ENCODE measurements around the gene IDS. TPM values are rescaled to one million over a fixed set of nuclear protein-coding genes. Genes with fewer than 3 reads are reported as not detected.
"Not testable (repeated sequence)": the region's sequence is repeated elsewhere in the genome, so short reads cannot be mapped to it uniquely, and the experiment has no call there.

The IDS gene
- total RNA-seq, 4 donors from 2014 or later: 42.7 to 117 (median 83.7) TPM

DNA sequence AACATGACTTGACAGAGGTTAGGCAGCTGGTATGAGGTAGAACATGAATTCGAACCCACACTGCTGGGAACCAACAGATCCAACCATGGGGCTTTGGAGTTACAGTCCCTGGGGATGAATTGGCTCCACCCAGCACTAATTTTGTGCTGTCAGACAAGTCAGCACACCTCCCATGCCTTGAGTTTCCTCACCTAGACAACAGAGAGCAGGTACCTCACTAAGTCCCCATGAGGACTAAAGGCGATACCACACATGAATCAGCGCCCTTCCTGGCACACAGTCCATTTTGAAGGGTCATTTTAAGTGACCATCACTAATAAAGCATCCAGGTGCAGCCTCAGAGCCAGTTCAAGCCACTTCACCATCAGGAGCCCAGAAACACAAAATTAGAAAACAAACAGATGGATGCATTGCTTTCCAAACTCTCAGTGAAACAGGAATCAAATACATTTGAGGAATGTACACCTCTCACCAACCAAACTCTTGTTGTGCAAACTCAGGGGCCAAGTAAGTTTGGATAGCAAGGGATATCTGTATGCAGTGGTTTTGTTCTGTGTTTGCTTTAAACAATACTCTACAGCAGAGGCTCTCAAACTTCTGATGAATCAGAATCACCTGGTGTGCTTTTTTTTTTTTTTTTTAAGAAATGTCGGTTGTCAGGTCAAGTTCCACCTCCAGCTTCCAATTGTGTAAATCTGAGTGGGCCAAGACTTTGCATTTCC, 10.1 kb downstream of the IDS start:
- intact Hi-C loops (cut with DNase I; ENCODE audit: low total_unique reads): no loop called here
- no peak for DNase-seq
- H3K36me3 ChIP-seq: no peaks in the 10 kb centered on the region
- H3K27ac ChIP-seq: no peak overlapping the region
- H3K27me3 ChIP-seq: no peaks in the 10 kb centered on the region
- no peak overlapping the region for H3K4me3 ChIP-seq
- no peaks in the 10 kb centered on the region for H3K4me1 ChIP-seq
- no peaks in the 10 kb centered on the region for H3K9me3 ChIP-seq
- TF ChIP-seq, protein P1, sequence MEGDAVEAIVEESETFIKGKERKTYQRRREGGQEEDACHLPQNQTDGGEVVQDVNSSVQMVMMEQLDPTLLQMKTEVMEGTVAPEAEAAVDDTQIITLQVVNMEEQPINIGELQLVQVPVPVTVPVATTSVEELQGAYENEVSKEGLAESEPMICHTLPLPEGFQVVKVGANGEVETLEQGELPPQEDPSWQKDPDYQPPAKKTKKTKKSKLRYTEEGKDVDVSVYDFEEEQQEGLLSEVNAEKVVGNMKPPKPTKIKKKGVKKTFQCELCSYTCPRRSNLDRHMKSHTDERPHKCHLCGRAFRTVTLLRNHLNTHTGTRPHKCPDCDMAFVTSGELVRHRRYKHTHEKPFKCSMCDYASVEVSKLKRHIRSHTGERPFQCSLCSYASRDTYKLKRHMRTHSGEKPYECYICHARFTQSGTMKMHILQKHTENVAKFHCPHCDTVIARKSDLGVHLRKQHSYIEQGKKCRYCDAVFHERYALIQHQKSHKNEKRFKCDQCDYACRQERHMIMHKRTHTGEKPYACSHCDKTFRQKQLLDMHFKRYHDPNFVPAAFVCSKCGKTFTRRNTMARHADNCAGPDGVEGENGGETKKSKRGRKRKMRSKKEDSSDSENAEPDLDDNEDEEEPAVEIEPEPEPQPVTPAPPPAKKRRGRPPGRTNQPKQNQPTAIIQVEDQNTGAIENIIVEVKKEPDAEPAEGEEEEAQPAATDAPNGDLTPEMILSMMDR (IDR thresholded peaks at IDR 0.05): no peak
- TF ChIP-seq POLR2A (IDR thresholded peaks at IDR 0.05): no peak

DNA sequence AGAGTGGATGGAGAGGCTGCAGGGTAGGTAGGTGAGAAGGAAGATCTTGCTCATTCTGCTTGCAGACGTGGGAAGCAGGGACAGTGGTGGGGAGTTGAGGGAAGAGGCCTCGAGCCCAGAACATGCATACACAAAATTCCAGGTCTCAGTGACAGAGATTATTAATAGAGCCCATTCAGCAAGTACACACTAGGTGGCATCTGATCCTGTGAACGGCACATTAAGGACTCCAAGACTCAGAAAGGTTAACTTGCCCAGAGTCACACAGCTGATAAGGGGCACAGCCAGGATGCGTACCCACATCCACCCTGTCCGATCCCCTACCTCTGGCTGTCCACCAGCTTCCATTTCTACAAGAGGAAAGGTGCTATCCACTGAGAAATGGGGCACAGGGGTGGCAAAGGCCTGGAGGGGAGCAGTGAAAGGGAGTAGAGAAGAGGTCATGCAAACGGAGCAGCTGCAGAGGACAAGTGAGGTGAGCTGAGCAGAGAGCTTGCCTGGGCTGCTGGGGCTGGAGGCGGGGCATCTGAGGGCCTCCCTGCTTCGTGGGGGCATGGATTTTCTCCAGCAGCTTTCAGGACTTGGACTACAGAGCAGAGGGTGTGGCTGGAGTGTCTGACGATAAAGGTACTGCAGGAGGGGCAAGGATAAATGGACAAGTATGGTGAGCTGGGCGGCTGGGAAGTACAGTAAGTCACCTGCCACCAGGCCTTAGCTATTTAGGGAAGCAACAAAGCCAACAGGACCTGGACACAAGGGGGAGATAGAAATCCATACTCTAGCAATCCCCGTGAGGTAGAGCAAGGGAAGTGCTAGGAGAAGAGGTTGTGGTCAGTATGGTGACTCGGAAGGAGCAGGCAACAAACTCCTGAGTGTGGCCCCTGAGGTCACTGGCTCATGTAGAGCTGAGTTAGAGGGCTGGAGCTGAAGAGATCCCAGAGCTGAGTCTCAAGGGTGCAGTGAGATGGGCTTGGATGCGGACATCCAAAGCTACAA, 11.2 kb downstream of the IDS start:
- intact Hi-C loops (cut with DNase I; ENCODE audit: low total_unique reads): no loop called here
- H3K27me3 ChIP-seq: no peaks in the 10 kb centered on the region
- TF ChIP-seq, protein P1 (IDR thresholded peaks at IDR 0.05): no peak
- no peak for TF ChIP-seq POLR2A (IDR thresholded peaks at IDR 0.05)

DNA sequence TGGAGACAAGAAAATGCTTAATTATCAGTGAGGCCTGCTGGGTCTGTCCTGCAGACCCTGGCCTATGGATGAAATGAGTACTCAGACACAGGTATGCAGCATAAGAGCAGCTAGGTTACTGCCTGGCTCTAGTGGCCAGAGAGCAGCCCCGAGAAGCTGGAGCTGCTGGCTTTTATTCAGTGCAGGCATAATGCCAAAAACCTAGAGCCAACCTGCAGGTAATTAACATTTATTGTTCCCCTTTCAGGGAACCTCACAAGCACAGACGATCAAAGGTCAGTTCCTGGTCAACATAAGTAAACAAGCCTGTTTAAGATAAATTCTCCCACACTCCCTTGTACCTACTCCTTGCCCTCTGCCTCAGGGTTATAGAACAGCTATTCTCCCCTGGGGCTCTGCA, 13.3 kb downstream of the IDS start:
- TF ChIP-seq, protein P1 (IDR thresholded peaks at IDR 0.05): no peak
- no peak for TF ChIP-seq POLR2A (IDR thresholded peaks at IDR 0.05)
- Histone ChIP-seq H3K4me3 (no peak overlapping the region), H3K4me1 (no peaks in the 10 kb centered on the region), H3K9me3 (no peaks in the 10 kb centered on the region), H3K36me3 (no peaks in the 10 kb centered on the region), H3K27me3 (no peaks in the 10 kb centered on the region), H3K27ac (no peak overlapping the region)
- intact Hi-C loops (cut with DNase I; ENCODE audit: low total_unique reads): no loop called here
- no peak for DNase-seq

More for the DNA sequence above, 11.2 kb downstream of the IDS start:
- H3K4me1 ChIP-seq: no peaks in the 10 kb centered on the region
- no peak overlapping the region for H3K27ac ChIP-seq
- H3K9me3 ChIP-seq: no peaks in the 10 kb centered on the region
- no peak for DNase-seq
- no peak overlapping the region for H3K4me3 ChIP-seq
- no peaks in the 10 kb centered on the region for H3K36me3 ChIP-seq

DNA sequence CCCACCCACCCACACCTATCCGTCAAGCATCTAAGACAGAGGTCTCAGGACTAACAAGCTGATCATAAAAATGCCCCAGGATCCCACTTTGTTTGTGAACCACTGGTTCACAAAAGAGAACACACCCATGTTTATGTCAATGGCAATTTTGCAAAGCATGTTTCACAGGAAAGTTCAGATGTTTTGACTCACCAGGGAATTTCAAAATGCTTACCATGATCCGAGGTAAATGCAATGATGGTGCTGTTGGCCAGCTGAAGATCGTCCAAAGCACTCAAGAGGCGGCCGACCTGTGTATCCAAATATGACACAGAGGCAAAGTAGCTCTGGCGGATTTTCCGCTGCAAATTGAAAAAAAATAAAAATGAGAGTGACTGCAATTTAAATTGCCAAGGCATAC, 15.0 kb downstream of the IDS start:
- no peak for DNase-seq
- Histone ChIP-seq H3K9me3 (no peaks in the 10 kb centered on the region), H3K36me3 (no peaks in the 10 kb centered on the region), H3K27me3 (no peaks in the 10 kb centered on the region), H3K4me3 (no peak overlapping the region), H3K4me1 (no peaks in the 10 kb centered on the region), H3K27ac (no peak overlapping the region)
- intact Hi-C loops (cut with DNase I; ENCODE audit: low total_unique reads): no loop called here
- TF ChIP-seq POLR2A (IDR thresholded peaks at IDR 0.05): no peak
- TF ChIP-seq, protein P1 (IDR thresholded peaks at IDR 0.05): no peak

DNA sequence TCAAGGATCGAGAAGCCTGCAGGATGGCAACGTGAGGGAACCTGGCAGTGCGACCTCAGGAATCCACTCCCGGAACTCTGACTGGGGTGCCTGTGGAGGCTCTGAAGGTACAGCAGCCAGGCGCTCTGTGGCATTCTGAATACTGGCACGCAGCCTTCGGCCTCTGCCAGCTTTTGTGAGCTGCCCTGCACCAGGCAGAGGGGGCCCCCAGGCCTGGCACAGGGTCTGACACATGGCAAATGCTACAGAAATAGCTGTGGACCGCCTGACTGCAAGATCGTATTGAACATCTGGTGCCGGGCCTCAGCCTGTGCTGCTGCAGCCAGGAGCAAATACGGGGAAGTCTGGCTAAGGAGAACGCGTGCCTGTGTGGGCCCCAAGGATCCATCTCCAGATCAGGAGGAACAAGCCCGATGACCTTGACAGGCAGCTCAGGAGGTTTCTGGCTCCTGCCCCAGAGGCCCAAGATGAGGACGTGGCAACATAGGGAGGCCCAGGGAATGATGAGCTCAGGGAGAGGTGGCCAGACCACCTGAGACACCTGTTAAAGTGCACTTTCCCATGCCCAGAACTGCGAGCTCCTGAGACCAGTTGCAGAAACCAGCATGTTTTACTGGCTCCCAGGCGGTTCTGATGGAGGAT, 16.6 kb downstream of the IDS start:
- H3K36me3 ChIP-seq; H3K27ac ChIP-seq; H3K9me3 ChIP-seq; H3K4me3 ChIP-seq; H3K27me3 ChIP-seq; intact Hi-C loops (cut with DNase I; ENCODE audit: low total_unique reads); H3K4me1 ChIP-seq; DNase-seq: not testable (repeated sequence)

DNA sequence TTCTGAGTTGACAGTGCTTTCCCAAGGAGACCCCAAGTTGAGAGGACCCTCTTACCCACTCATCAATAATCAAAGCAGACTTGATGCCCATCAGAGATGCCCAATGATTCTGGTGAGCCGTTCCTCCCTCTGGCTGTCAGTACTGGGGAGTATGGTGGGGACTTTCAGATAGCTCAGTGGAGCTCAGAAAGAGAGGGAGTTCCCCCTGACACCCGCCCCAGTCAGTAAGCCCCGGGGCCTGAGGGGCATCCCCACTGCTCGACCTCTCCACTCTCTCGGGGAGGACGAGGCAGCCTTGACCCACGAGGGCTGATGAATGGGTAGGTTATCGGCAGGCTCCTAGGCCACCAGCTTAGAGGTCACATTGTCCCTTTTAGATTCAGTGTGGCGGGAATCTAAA, 17.1 kb downstream of the IDS start:
- H3K27me3 ChIP-seq; H3K9me3 ChIP-seq; intact Hi-C loops (cut with DNase I; ENCODE audit: low total_unique reads); H3K4me3 ChIP-seq; H3K36me3 ChIP-seq; DNase-seq; H3K27ac ChIP-seq; H3K4me1 ChIP-seq: not testable (repeated sequence)
